ENCODE data around the gene WFDC12.

DNA sequence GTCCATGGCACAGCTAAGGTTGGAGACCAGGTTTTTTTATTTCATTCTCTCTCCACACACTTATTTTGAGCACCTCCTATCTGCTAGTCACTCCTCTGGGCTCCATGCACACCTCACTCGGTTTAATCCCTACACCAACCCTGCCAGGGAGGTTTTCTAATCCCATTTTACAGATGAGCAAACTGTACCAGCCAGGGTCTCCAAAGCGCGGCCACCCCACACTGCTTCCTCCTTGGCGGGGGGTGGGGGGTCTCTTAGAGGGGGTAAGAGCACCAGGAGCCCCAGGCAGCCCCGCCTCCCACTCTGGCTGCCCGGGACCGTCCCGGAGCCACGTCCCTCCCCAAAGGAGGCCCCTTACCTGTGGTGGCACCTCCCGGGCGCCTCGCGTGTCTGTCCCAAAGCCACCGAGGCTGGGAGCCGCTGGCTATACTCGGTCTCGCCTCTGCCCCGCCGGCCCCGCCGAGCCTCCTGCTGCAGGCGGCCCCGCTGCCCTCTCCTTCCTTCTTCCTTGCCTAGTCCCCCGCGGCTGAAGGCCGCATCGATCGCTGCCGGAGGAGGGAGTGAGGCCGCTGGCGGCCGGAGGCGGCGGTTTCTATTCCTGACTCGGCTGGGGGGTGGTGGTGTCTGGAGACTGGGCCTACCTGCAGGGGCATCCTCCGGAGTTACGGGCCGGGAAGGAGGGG lies 23.6 kb downstream of the WFDC12 start, which contains the start of gene KCNS1:
- TF ChIP-seq, protein P1, sequence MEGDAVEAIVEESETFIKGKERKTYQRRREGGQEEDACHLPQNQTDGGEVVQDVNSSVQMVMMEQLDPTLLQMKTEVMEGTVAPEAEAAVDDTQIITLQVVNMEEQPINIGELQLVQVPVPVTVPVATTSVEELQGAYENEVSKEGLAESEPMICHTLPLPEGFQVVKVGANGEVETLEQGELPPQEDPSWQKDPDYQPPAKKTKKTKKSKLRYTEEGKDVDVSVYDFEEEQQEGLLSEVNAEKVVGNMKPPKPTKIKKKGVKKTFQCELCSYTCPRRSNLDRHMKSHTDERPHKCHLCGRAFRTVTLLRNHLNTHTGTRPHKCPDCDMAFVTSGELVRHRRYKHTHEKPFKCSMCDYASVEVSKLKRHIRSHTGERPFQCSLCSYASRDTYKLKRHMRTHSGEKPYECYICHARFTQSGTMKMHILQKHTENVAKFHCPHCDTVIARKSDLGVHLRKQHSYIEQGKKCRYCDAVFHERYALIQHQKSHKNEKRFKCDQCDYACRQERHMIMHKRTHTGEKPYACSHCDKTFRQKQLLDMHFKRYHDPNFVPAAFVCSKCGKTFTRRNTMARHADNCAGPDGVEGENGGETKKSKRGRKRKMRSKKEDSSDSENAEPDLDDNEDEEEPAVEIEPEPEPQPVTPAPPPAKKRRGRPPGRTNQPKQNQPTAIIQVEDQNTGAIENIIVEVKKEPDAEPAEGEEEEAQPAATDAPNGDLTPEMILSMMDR (conservative IDR thresholded peaks at IDR 0.05; ENCODE audit: low read depth, low read length), result no peak
- no peak for TF ChIP-seq EZH2 (IDR thresholded peaks at IDR 0.05; ENCODE audit: low read length, unreplicated experiment)
